Measurements from ENCODE around the gene DLG5. TPM values are rescaled to one million over a fixed set of nuclear protein-coding genes. Genes with fewer than 3 reads are reported as not detected.

Gene DLG5
- total and polyA plus RNA-seq, 2 donors (not counting 1 experiment from before 2014, with no cell fraction given) = 0.51 to 0.54 TPM

- H3K36me3 ChIP-seq (replicated peaks in 1 of 2; ENCODE audit: control extremely low read depth in 1 of 2, control insufficient read depth in 1 of 2, extremely low read depth in 1 of 2, insufficient read depth in 2 of 2, low read length in 1 of 2) = no peaks in the 10 kb centered on the region
- 97% methylated on average over 13 of the region's 15 CpGs for WGBS (ENCODE audit: insufficient coverage)
- H3K79me2 ChIP-seq (ENCODE audit: control insufficient read depth, insufficient read depth, low read length) = no peaks in the 10 kb centered on the region
- Mint-ChIP-seq H3K27ac (no peak overlapping the region), H3K27me3 (no peaks in the 10 kb centered on the region), H3K4me3 (no peak overlapping the region), H3K9me3 (ENCODE audit: insufficient read depth) (no peaks in the 10 kb centered on the region), H3K4me1 (peaks cover 9% of the 10 kb centered on the region)
- intact Hi-C loops (cut with micrococcal nuclease) = no loop called here
- no peak overlapping the region for H3K27ac ChIP-seq (ENCODE audit: low read length in 2 of 2)
- H3K9me3 ChIP-seq (ENCODE audit: control extremely low read depth in 1 of 3, control insufficient read depth in 2 of 3, insufficient read depth in 1 of 3, low read length in 2 of 3) = no peaks in the 10 kb centered on the region
- TF ChIP-seq EZH2 (IDR thresholded peaks at IDR 0.05; ENCODE audit: borderline replicate concordance, insufficient read depth, low read depth, low read length, poor library complexity, severe bottlenecking) = no peak
- TF ChIP-seq, protein P1, sequence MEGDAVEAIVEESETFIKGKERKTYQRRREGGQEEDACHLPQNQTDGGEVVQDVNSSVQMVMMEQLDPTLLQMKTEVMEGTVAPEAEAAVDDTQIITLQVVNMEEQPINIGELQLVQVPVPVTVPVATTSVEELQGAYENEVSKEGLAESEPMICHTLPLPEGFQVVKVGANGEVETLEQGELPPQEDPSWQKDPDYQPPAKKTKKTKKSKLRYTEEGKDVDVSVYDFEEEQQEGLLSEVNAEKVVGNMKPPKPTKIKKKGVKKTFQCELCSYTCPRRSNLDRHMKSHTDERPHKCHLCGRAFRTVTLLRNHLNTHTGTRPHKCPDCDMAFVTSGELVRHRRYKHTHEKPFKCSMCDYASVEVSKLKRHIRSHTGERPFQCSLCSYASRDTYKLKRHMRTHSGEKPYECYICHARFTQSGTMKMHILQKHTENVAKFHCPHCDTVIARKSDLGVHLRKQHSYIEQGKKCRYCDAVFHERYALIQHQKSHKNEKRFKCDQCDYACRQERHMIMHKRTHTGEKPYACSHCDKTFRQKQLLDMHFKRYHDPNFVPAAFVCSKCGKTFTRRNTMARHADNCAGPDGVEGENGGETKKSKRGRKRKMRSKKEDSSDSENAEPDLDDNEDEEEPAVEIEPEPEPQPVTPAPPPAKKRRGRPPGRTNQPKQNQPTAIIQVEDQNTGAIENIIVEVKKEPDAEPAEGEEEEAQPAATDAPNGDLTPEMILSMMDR (IDR thresholded peaks at IDR 0.05) = no peak
- no peak overlapping the region for H3K4me3 ChIP-seq (ENCODE audit: control extremely low read depth in 1 of 5, extremely low read depth in 1 of 5, insufficient read depth in 1 of 5, low read depth in 2 of 5, low read length in 4 of 5)
- no peak for DNase-seq
- H3K27me3 ChIP-seq (replicated peaks in 1 of 4; ENCODE audit: control extremely low read depth in 1 of 4, control insufficient read depth in 3 of 4, insufficient read depth in 4 of 4, low read length in 3 of 4) = no peaks in the 10 kb centered on the region
- H3K4me1 ChIP-seq (ENCODE audit: control insufficient read depth in 2 of 2, insufficient read depth in 2 of 2, low read length in 2 of 2) = peaks cover 0 to 8% of the 10 kb centered on the region in 2 donors
- no peak overlapping the region for H2AFZ ChIP-seq (ENCODE audit: insufficient read depth, low read depth, low read length, poor library complexity, severe bottlenecking)
- no peak overlapping the region for H3K4me2 ChIP-seq (replicated peaks; ENCODE audit: low read depth, low read length, poor library complexity, severe bottlenecking)
- POLR2A ChIA-PET = no interaction called here
- H4K20me1 ChIP-seq (ENCODE audit: control insufficient read depth, insufficient read depth, low read length, poor library complexity, severe bottlenecking) = no peaks in the 10 kb centered on the region
- CTCF ChIA-PET = no interaction called here
- H3K9ac ChIP-seq (ENCODE audit: low read length) = no peak overlapping the region
- ATAC-seq (ENCODE audit: low read depth) = no peak
Observed at GRCh38 chr10:77833792-77834191, 92.8 kb downstream of the DLG5 start.

- no peak overlapping the region for H3K27ac ChIP-seq (ENCODE audit: low read length in 2 of 2)
Observed at GRCh38 chr10:77833225-77833624, 93.3 kb downstream of the DLG5 start.

More at GRCh38 chr10:77833225-77833624, 93.3 kb downstream of the DLG5 start:
- no peak overlapping the region for H2AFZ ChIP-seq (ENCODE audit: insufficient read depth, low read depth, low read length, poor library complexity, severe bottlenecking)
- H3K36me3 ChIP-seq (replicated peaks in 1 of 2; ENCODE audit: control extremely low read depth in 1 of 2, control insufficient read depth in 1 of 2, extremely low read depth in 1 of 2, insufficient read depth in 2 of 2, low read length in 1 of 2) = no peaks in the 10 kb centered on the region
- no peak for DNase-seq
- H3K4me2 ChIP-seq (replicated peaks; ENCODE audit: low read depth, low read length, poor library complexity, severe bottlenecking) = no peak overlapping the region
- ChIA-PET CTCF (interaction anchor here (0.5 kb wide), 1 partner anchor 14 kb away, joined by 3 read pairs; no protein-coding TSS in a partner anchor), POLR2A (no interaction called here)
- no peak overlapping the region for H3K27ac Mint-ChIP-seq
- H3K27me3 ChIP-seq (replicated peaks in 1 of 4; ENCODE audit: control extremely low read depth in 1 of 4, control insufficient read depth in 3 of 4, insufficient read depth in 4 of 4, low read length in 3 of 4) = no peaks in the 10 kb centered on the region
- no peak for ATAC-seq (ENCODE audit: low read depth)
- intact Hi-C loops (cut with micrococcal nuclease) = no loop called here
- H3K4me3 ChIP-seq (ENCODE audit: control extremely low read depth in 1 of 5, extremely low read depth in 1 of 5, insufficient read depth in 1 of 5, low read depth in 2 of 5, low read length in 4 of 5) = no peak overlapping the region
- no peak overlapping the region for H3K9ac ChIP-seq (ENCODE audit: low read length)
- no peaks in the 10 kb centered on the region for H4K20me1 ChIP-seq (ENCODE audit: control insufficient read depth, insufficient read depth, low read length, poor library complexity, severe bottlenecking)
- H3K9me3 ChIP-seq (ENCODE audit: control extremely low read depth in 1 of 3, control insufficient read depth in 2 of 3, insufficient read depth in 1 of 3, low read length in 2 of 3) = no peaks in the 10 kb centered on the region
- no peak for TF ChIP-seq EZH2 (IDR thresholded peaks at IDR 0.05; ENCODE audit: borderline replicate concordance, insufficient read depth, low read depth, low read length, poor library complexity, severe bottlenecking)
- TF ChIP-seq, protein P1 (IDR thresholded peaks at IDR 0.05) = no peak
- no peak overlapping the region for H3K4me3 Mint-ChIP-seq
- 96% methylated on average over 6 of the region's 6 CpGs for WGBS (ENCODE audit: insufficient coverage)
- peaks cover 9% of the 10 kb centered on the region for H3K4me1 Mint-ChIP-seq
- H3K4me1 ChIP-seq (ENCODE audit: control insufficient read depth in 2 of 2, insufficient read depth in 2 of 2, low read length in 2 of 2) = peaks cover 0 to 8% of the 10 kb centered on the region in 2 donors
- H3K9me3 Mint-ChIP-seq (ENCODE audit: insufficient read depth) = no peaks in the 10 kb centered on the region
- no peaks in the 10 kb centered on the region for H3K27me3 Mint-ChIP-seq
- no peaks in the 10 kb centered on the region for H3K79me2 ChIP-seq (ENCODE audit: control insufficient read depth, insufficient read depth, low read length)
